ENCODE results near the gene AP2B1.

- TF ChIP-seq ATF6 (CRISPR knock-in tag; IDR thresholded peaks at IDR 0.05) (no peak), JUN (IDR thresholded peaks at IDR 0.05; ENCODE audit: borderline replicate concordance, low read depth, low read length) (no peak), JUN (CRISPR knock-in tag; IDR thresholded peaks at IDR 0.05; ENCODE audit: borderline replicate concordance) (no peak), TAF1 (IDR thresholded peaks at IDR 0.05; ENCODE audit: control insufficient read depth, extremely low read depth, insufficient read depth, low read length, severe bottlenecking) (no peak), MAFK (IDR thresholded peaks at IDR 0.05; ENCODE audit: low read length) (no peak), ZNF282 (CRISPR knock-in tag; IDR thresholded peaks at IDR 0.05) (no peak), ZC3H8 (IDR thresholded peaks at IDR 0.05) (no peak), SNAPC5 (CRISPR knock-in tag; IDR thresholded peaks at IDR 0.05) (no peak), CTCF (IDR thresholded peaks at IDR 0.05 in 2 of 3, conservative IDR thresholded peaks at IDR 0.05 in 1 of 3; ENCODE audit: insufficient read depth in 2 of 3, low read depth in 1 of 3, low read length in 3 of 3) (no peak)
These were observed 158.7 kb downstream of the AP2B1 start for GRCh38 chr17:35745749-35746320.

Data from K562 (cell line).